Endometrium (tissue), 2 donors: ENCODE data around the gene GNA12.

ENCODE experiments used
- FAIRE-seq: peaks from 2 replicates; lab custom pipeline; 2012; peaks lifted over from hg19 to GRCh38; lab: Jason Lieb, UNC
- donor health status: control.
- donor health status: control.

GNA12 gene

GRCh38 chr7:2838451-2838850 lies 5.7 kb downstream of the GNA12 start:
- FAIRE-seq = no peak

- FAIRE-seq = no peak
Observed at GRCh38 chr7:2837496-2837895, 6.6 kb downstream of the GNA12 start.

DNA sequence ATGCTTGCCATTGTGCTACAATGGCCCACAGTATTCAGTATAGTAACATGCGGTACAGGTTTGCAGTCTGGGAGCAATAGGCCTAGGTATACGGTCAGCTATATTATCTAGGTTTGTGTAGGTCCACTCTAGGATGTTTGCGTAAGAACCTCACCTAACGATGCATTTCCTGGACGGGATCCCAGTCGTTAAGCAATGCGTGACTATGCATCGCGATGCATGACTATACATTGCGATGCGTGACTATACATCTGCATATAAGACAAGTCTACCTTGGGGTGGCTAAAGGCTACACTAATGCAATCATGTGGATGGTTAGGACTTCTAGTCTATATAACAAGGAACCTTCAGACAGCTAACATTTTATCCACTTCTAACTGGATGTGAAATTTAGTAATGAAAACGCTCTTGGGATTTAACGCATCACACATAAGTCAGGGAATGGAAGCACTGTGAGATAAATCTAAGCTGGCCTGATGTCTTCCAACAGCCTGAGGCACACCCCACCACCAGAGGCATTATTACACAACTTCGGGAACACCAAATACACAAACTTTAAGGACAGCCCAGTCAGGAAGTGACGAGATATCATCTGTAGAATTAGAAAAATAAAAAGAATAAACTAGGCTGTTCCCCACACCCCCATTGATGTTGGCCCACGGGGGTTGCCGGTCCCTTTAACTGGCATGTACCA lies 9.2 kb downstream of the GNA12 start:
- no peak for FAIRE-seq

DNA sequence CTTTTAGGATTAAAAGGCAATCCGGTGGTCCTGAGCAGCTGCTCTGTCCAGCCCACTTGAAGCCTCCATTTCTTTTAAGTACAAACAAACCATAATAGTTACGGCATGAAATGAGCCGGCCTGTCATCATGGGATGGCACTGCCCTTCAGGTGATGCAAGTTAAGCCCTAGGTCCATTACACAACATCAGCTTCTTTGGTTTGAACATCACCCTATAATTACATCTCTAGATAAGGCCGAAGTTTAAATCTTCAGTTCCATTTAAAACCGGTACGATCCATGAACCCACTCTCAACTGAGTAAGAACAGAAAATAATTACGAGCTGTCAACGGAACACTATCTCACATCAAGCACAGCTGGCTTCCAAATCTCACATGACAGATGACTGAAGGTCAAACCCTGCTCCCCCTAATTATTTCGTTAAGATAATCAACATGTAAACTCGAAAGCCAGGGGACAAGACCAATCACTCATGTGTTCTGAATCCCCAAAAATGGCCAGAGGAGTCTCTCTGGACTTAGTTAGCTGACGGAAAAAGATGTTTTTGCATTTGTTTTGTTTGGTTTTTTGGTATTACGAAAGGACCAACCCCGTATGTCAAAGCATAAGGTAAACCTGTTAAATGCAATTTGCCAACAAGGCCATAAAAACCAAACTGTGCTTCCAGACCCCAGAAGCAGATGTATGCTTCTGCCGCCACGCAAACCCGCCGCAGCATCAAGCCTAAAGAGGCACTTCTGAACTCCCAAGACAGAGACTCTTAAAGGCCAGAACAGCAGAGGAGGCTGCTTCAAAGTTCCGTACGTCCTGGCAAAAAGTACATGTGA lies 10.8 kb downstream of the GNA12 start:
- FAIRE-seq = no peak

GRCh38 chr7:2832461-2832860 lies 11.6 kb downstream of the GNA12 start:
- FAIRE-seq = no peak

GRCh38 chr7:2830609-2831376 lies 13.3 kb downstream of the GNA12 start:
- FAIRE-seq = no peak

DNA sequence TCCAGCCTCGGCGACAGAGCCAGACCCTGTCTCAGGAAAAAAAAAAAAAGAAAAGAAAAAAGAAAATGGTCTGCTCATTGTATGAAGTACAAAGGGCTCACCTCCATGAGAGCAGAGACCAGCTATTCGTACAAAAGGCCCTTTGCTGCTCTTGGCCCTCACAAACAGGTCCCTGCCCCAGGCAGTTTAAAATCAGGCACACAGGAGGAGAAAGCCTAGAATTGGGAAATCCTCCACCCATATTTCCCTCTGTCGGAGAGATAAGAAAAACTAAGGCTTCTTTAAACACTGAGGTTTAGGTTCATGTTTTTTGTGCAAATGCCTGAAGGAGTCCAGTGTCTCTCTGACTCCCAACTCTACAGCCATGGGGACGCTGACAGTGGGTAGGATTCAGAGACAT lies 15.1 kb downstream of the GNA12 start:
- no peak for FAIRE-seq

- no peak for FAIRE-seq
Observed at GRCh38 chr7:2826771-2827170, 17.3 kb downstream of the GNA12 start.

DNA sequence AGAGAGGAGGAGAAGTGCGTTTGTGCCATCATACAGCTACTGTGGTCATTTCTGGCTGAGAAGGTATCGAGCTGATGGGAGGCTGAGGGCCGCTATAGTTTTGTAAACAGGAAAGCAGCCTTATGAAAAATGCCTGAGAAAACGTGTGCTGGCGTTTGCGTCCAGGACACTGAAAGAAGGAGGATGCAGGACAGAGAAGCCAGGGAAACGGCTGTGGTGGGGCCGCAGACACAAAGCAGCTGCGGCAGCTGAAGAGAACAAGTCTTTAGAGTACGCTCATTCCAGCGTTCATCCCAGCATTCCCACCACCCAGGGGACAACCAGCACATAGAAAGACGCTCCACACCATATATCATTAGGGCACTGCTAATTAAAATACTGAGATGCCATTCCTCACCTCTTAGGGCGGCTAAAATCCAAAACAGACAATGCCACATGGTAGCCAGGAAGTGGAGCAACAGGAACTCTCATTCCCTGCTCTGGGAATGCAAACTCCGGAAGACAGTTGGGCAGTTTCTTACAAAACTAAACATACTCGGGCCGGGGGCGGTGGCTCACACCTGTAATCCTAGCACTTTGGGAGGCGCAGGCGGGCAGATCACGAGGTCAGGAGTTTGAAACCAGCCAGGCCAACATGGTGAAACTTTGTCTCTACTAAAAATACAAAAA lies 18.4 kb downstream of the GNA12 start:
- FAIRE-seq = no peak

- no peak for FAIRE-seq
Observed at GRCh38 chr7:2824678-2825461, 19.2 kb downstream of the GNA12 start.

- FAIRE-seq = no peak
Observed at GRCh38 chr7:2824026-2824677, 20.0 kb downstream of the GNA12 start.

DNA sequence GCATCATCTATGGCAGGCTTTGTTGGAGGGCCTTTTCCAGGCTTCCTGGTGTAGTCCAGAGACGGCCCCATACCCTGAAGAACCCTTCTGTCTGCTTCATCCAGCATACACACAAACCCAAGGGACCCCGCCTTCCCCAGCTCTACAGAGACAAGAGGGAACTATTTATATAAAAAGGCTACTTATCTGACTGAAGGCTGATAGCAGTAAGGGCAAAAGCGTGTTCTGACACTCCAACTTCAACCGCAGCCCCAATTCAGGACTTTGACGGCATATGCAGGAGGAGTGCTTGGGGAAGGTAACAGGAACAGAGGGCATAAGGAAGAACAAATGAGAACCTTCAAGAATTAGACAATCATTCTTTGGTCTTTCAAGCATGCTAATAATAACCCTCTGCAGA lies 21.0 kb downstream of the GNA12 start:
- no peak for FAIRE-seq

- no peak for FAIRE-seq
Observed at GRCh38 chr7:2821842-2822507, 22.1 kb downstream of the GNA12 start.

GRCh38 chr7:2821161-2821841 lies 22.8 kb downstream of the GNA12 start:
- no peak for FAIRE-seq

- no peak for FAIRE-seq
Observed at GRCh38 chr7:2820508-2820934, 23.6 kb downstream of the GNA12 start.

DNA sequence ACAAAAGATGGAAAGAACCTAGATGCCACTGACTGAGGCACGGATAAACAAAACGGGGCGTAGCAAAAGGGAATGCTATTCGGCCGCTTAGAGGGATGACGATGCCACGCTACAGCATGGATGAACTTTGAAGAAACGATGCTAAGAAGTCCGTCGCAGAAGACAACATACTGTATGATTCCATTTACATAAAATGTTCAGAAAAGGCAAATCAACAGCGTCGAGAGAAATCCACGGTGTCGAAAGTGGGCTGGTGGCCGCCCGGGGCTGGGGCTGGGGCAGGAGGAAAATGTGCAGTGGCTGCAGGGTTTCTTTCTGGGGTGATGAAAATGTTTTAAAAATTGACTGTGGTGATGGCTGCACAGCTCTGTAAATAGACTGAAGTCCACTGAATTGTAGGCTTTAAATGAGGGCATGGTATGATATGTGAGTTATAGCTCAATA lies 24.1 kb downstream of the GNA12 start:
- no peak for FAIRE-seq

DNA sequence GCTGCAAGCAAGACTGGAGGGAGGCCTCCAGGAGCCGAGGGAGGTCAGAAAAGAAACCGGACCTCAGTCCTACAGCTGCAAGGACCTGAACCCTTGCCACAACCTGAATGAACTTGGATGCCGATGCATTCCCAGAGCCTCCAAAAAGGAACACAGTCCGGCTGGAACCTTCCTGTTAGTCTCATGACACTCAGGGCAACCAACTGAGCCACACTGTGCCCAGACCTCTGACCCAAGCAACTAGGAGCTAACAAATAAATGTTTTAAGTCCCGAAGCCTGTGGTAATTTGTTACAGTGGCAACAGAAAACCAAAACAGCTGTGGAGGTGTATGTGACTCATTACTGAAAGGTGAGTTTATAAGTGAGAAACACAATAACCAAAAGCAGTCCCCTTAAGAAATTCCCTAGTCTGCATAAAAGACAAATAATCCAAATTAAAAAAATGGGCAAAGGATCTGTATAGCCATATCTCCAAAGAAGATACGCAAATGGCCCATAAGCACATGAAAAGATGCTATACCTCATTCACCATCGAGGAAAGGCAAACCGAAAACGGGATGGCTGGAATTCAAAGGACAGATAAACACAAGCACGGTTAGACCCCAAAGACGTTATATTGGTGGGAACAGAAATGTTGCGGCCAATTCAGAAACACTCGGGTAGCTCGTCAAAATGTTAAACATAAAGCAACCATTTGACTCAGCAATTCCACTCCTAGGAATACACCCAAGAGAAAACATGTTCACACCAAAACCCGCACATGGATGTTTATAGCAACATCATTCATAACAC lies 24.8 kb downstream of the GNA12 start:
- FAIRE-seq = no peak

GRCh38 chr7:2818653-2819052 lies 25.5 kb downstream of the GNA12 start:
- FAIRE-seq = no peak

GRCh38 chr7:2818121-2818520 lies 26.0 kb downstream of the GNA12 start:
- FAIRE-seq = no peak
